Endothelial cell of umbilical vein (primary cell): ENCODE data around the gene OXNAD1. TPM values are rescaled to one million over a fixed set of nuclear protein-coding genes. Genes with fewer than 3 reads are reported as not detected.

Experiments used
- BruUV-seq: library from RNA; stranded (reverse); fragments of 400-500 nt; replicated peaks from 2 replicates; lab custom pipeline; 2021; lab: Mats Ljungman, UMichigan
- CTCF ChIA-PET: fragments of 300-600, 350-600 bp; sonication (Branson Sonifier 250); formaldehyde crosslinking; loops from one replicate; lab custom pipeline; 2021; ENCODE audit warnings: antibody characterized with exemption, inconsistent platforms; lab: Charles Lee
- POLR2A ChIA-PET: fragments of 300-600, 350-600 bp; sonication (Branson Sonifier 250); formaldehyde crosslinking; loops from one replicate; lab custom pipeline; 2021; ENCODE audit warnings: antibody characterized with exemption, inconsistent platforms; lab: Charles Lee
- DNase-seq: peaks from one replicate; pipeline ENCODE4 v3.0.0-alpha.2; 2011; ENCODE audit warnings: low read depth, low spot score
- FAIRE-seq: peaks from 2 replicates; lab custom pipeline; 2011; peaks lifted over from hg19 to GRCh38; lab: Jason Lieb, UNC
- H2AFZ ChIP-seq: 2 replicates; pipeline ENCODE4 v1.6.0; 2012; ENCODE audit warnings: low read depth, low read length, control low read depth, inconsistent platforms
- H3K27ac ChIP-seq: 2 replicates; pipeline ENCODE4 v1.5.1; 2011; ENCODE audit warnings: low read depth, mild to moderate bottlenecking, control low read depth, low read length, moderate library complexity; ENCODE audit not compliant: insufficient read depth
- H3K27me3 ChIP-seq, 2 experiments: 2 replicates each; pipeline versions ENCODE4 v1.6.0 to v1.6.1; 2011; ENCODE audit warnings: low read length in 2 of 2, mixed read lengths in 1 of 2; ENCODE audit not compliant: control insufficient read depth in 2 of 2, insufficient read depth in 2 of 2
- H3K36me3 ChIP-seq, 2 experiments: 2 replicates in 1 of 2; 3 replicates in 1 of 2; pipeline ENCODE4 v1.5.1; 2011; ENCODE audit warnings: low read length in 2 of 2, mild to moderate bottlenecking in 1 of 2, moderate library complexity in 1 of 2; ENCODE audit not compliant: control insufficient read depth in 2 of 2, insufficient read depth in 2 of 2; ENCODE audit errors: extremely low read depth in 1 of 2
- H3K4me1 ChIP-seq: 3 replicates; pipeline ENCODE4 v1.5.1; 2011; ENCODE audit warnings: mild to moderate bottlenecking, low read length; ENCODE audit not compliant: control insufficient read depth, insufficient read depth; ENCODE audit errors: extremely low read depth
- H3K4me2 ChIP-seq: 2 replicates; pipeline ENCODE4 v1.6.1; 2011; ENCODE audit warnings: low read length, control low read depth, mixed read lengths; ENCODE audit not compliant: insufficient read depth
- H3K4me3 ChIP-seq, 3 experiments: fragments of 200-600 bp in 1 of 3; sonication (generic), shearing (Covaris generic) in 1 of 3; replicated peaks in 1 of 3; 2 replicates each; pipeline ENCODE4 v1.5.1; 2011 to 2016; ENCODE audit warnings: control low read depth in 3 of 3, low read length in 3 of 3, mild to moderate bottlenecking in 2 of 3, inconsistent platforms in 1 of 3, low read depth in 1 of 3, moderate library complexity in 1 of 3; ENCODE audit not compliant: insufficient read depth in 1 of 3
- H3K79me2 ChIP-seq: 2 replicates; pipeline ENCODE4 v1.6.0; 2012; ENCODE audit warnings: low read length, inconsistent platforms; ENCODE audit not compliant: control insufficient read depth, insufficient read depth
- H3K9ac ChIP-seq: replicated peaks from 2 replicates; pipeline ENCODE3; 2011; ENCODE audit warnings: low read length, control low read depth; ENCODE audit not compliant: insufficient read depth; ENCODE audit errors: extremely low read depth
- H3K9me1 ChIP-seq: replicated peaks from 3 replicates; pipeline ENCODE4 v1.6.0; 2011; ENCODE audit warnings: mild to moderate bottlenecking, low read length; ENCODE audit not compliant: control insufficient read depth, insufficient read depth; ENCODE audit errors: extremely low read depth
- H3K9me3 ChIP-seq: replicated peaks from 2 replicates; pipeline ENCODE4 v1.5.1; 2012; ENCODE audit warnings: low read length, inconsistent platforms; ENCODE audit not compliant: control insufficient read depth, insufficient read depth
- H4K20me1 ChIP-seq: replicated peaks from 2 replicates; pipeline ENCODE3; 2011; ENCODE audit warnings: mild to moderate bottlenecking, low read length; ENCODE audit not compliant: control insufficient read depth, insufficient read depth; ENCODE audit errors: extremely low read depth
- CTCF ChIP-seq, 2 donors: IDR thresholded peaks; 1 replicate in 1 of 2; 2 replicates in 1 of 2; pipeline ENCODE4 v1.5.1; 2011; ENCODE audit warnings: low read length in 2 of 2, mild to moderate bottlenecking in 2 of 2, moderate library complexity in 2 of 2, control low read depth in 1 of 2, inconsistent platforms in 1 of 2, low read depth in 1 of 2; ENCODE audit not compliant: insufficient read depth in 1 of 2; ENCODE audit errors: extremely low read depth in 1 of 2
- EZH2 ChIP-seq: IDR thresholded peaks from 2 replicates; pipeline ENCODE4 v1.6.1; 2012; ENCODE audit warnings: borderline replicate concordance, low read depth, mild to moderate bottlenecking, moderate library complexity, low read length, inconsistent platforms; ENCODE audit not compliant: severe bottlenecking
- FOS ChIP-seq: IDR thresholded peaks from 2 replicates; pipeline ENCODE4 v1.6.1; 2011; ENCODE audit warnings: mild to moderate bottlenecking, low read length, moderate library complexity, borderline replicate concordance; ENCODE audit not compliant: insufficient read depth
- JUN ChIP-seq: IDR thresholded peaks from 2 replicates; pipeline ENCODE4 v1.6.1; 2011; ENCODE audit warnings: borderline replicate concordance, low read depth; ENCODE audit not compliant: insufficient read length, insufficient read depth
- MAX ChIP-seq: IDR thresholded peaks from 2 replicates; pipeline ENCODE4 v1.6.1; 2011; ENCODE audit not compliant: insufficient read depth, insufficient read length
- MYC ChIP-seq: IDR thresholded peaks from one replicate; pipeline ENCODE4 v1.6.1; 2011; ENCODE audit warnings: mild to moderate bottlenecking, low read depth, low read length
- POLR2A ChIP-seq: IDR thresholded peaks from 2 replicates; pipeline ENCODE4 v1.6.1; 2012; ENCODE audit warnings: low read depth, mild to moderate bottlenecking, control low read depth, low read length
- POLR2AphosphoS5 ChIP-seq: IDR thresholded peaks from 2 replicates; pipeline ENCODE4 v1.6.1; 2012; ENCODE audit warnings: low read depth, mild to moderate bottlenecking, control low read depth, low read length, moderate library complexity; ENCODE audit not compliant: insufficient read depth
- dilution Hi-C: fragments of 300-500 bp; cut with MboI; formaldehyde crosslinking; loops from one replicate; pipeline ENCODE4 v1.15.0; 2019; ENCODE audit warnings: low sequenced_read_pairs; ENCODE audit not compliant: extremely low pct_ligation_motif_present
- intact Hi-C: fragments of 100-400 bp; cut with micrococcal nuclease; formaldehyde crosslinking; loops from one replicate; pipeline ENCODE4 v1.10.0; 2022
- polyA plus RNA-seq, 4 experiments: library from polyadenylated mRNA; depleted of rRNA in 3 of 4; stranded (reverse) in 3 of 4; unstranded in 1 of 4; fragments of >200 nt; gene quantifications; 2 replicates each; pipeline versions ENCODE4 v1.2.1 to v1.2.3, GENCODE V29; 2011 to 2012; ENCODE audit warnings: missing spikeins in 1 of 4
- total RNA-seq: library from RNA; stranded (reverse); gene quantifications from 2 replicates; pipeline ENCODE4 v1.2.3, GENCODE V29; 2021

Gene OXNAD1
- total and polyA plus RNA-seq, 2 donors (not counting 3 experiments of a cell fraction or from before 2014, with no cell fraction given) = 5.5 to 9.7 TPM

GRCh38 chr3:16242177-16242576 is 22.8 kb upstream of the OXNAD1 start:
- Histone ChIP-seq H3K4me1 (peaks cover 11% of the 10 kb centered on the region), H2AFZ (no peak overlapping the region), H3K27ac (no peak overlapping the region), H3K9ac (no peak overlapping the region), H3K9me1 (no peaks in the 10 kb centered on the region), H4K20me1 (no peaks in the 10 kb centered on the region), H3K36me3 (no peaks in the 10 kb centered on the region), H3K4me3 (no peak overlapping the region), H3K79me2 (no peaks in the 10 kb centered on the region), H3K9me3 (no peaks in the 10 kb centered on the region), H3K27me3 (no peaks in the 10 kb centered on the region), H3K4me2 (no peak overlapping the region)
- ChIA-PET CTCF (interaction anchor here (0.8 to 4.2 kb wide), 3 partner anchors 193 to 426 kb away, joined by 3 to 30 read pairs (median 5); no protein-coding TSS in a partner anchor), POLR2A (interaction anchor here (0.6 kb wide), 1 partner anchor 801 kb away, joined by 3 read pairs; no protein-coding TSS in a partner anchor)
- dilution Hi-C loops = no loop called here
- intact Hi-C loops = no loop called here
- BruUV-seq = no TSS peak
- DNase-seq = no peak
- TF ChIP-seq CTCF (IDR thresholded peaks at IDR 0.05; ENCODE audit: extremely low read depth in 1 of 2, insufficient read depth in 1 of 2, low read depth in 1 of 2, low read length in 2 of 2) = no peak
- TF ChIP-seq POLR2A = no peak
- TF ChIP-seq JUN = no peak
- TF ChIP-seq MYC = no peak
- TF ChIP-seq EZH2 = no peak
- no peak for TF ChIP-seq FOS
- no peak for TF ChIP-seq POLR2AphosphoS5
- no peak for TF ChIP-seq MAX
- no peak for FAIRE-seq
